SK-N-SH (cell line): ENCODE data around the gene RCAN2. TPM values are rescaled to one million over a fixed set of nuclear protein-coding genes. Genes with fewer than 3 reads are reported as not detected.

Experiments used
- CTCF ChIA-PET: fragments of 300-600, 350-600 bp; formaldehyde crosslinking; extraction: SDS; loops from one replicate; lab custom pipeline; 2021; lab: Yijun Ruan, JAX
- POLR2A ChIA-PET: fragments of 350-600 bp; sonication (Branson Sonifier 250); formaldehyde crosslinking; extraction: SDS; loops from one replicate; lab custom pipeline; 2020; ENCODE audit warnings: antibody characterized with exemption, inconsistent platforms; lab: Yijun Ruan, JAX
- DNase-seq: peaks from one replicate; pipeline ENCODE4 v3.0.0; 2012
- H2AFZ ChIP-seq: fragments of 200-600 bp; sonication (generic); 2 replicates; pipeline ENCODE4 v1.8.1; 2016; ENCODE audit warnings: antibody characterized with exemption, mild to moderate bottlenecking, low read depth
- H3F3A ChIP-seq: fragments of 200-600 bp; sonication (generic); replicated peaks from 2 replicates; pipeline ENCODE3; 2016; ENCODE audit warnings: antibody characterized with exemption, mild to moderate bottlenecking; ENCODE audit not compliant: insufficient read depth
- H3K27ac ChIP-seq, 2 experiments: fragments of 200-500 bp in 1 of 2; fragments of 200-600 bp in 1 of 2; sonication (Bioruptor generic) in 1 of 2; sonication (generic), shearing (Covaris generic) in 1 of 2; 2 replicates each; pipeline versions ENCODE4 v1.5.1 to v1.6.1; 2014 to 2016; ENCODE audit warnings: low read depth in 2 of 2, inconsistent platforms in 1 of 2, low read length in 1 of 2, mild to moderate bottlenecking in 1 of 2, mixed read lengths in 1 of 2
- H3K27me3 ChIP-seq: fragments of 200-600 bp; sonication (generic), shearing (Covaris generic); 2 replicates; pipeline ENCODE4 v1.6.1; 2016; ENCODE audit warnings: mixed run types; ENCODE audit not compliant: insufficient read depth
- H3K36me3 ChIP-seq, 2 experiments: fragments of 200-500 bp in 1 of 2; fragments of 200-600 bp in 1 of 2; sonication (Bioruptor generic) in 1 of 2; sonication (generic) in 1 of 2; replicated peaks in 1 of 2; 2 replicates each; pipeline versions ENCODE3 to v1.5.1; 2014 to 2016; ENCODE audit warnings: low read length in 1 of 2, mild to moderate bottlenecking in 1 of 2; ENCODE audit not compliant: insufficient read depth in 2 of 2, control insufficient read depth in 1 of 2
- H3K4me1 ChIP-seq, 2 experiments: fragments of 200-500 bp in 1 of 2; fragments of 200-600 bp in 1 of 2; sonication (Bioruptor generic) in 1 of 2; sonication (generic), shearing (Covaris generic) in 1 of 2; 2 replicates each; pipeline versions ENCODE4 v1.5.1 to v1.6.1; 2014 to 2016; ENCODE audit warnings: low read depth in 1 of 2, low read length in 1 of 2, mixed run types in 1 of 2; ENCODE audit not compliant: insufficient read depth in 2 of 2, control insufficient read depth in 1 of 2
- H3K4me2 ChIP-seq: fragments of 200-600 bp; sonication (generic), shearing (Covaris generic); 2 replicates; pipeline ENCODE4 v1.6.1; 2017; ENCODE audit warnings: mixed run types
- H3K4me3 ChIP-seq, 2 experiments: fragments of 200-500 bp in 1 of 2; fragments of 200-600 bp in 1 of 2; sonication (Bioruptor generic) in 1 of 2; sonication (generic), shearing (Covaris generic) in 1 of 2; 2 replicates each; pipeline versions ENCODE4 v1.5.1 to v1.8.1; 2014 to 2016; ENCODE audit warnings: low read depth in 2 of 2, inconsistent platforms in 1 of 2, low read length in 1 of 2, mild to moderate bottlenecking in 1 of 2, mixed read lengths in 1 of 2, moderate library complexity in 1 of 2
- H3K79me2 ChIP-seq: fragments of 200-600 bp; sonication (generic); 2 replicates; pipeline ENCODE4 v1.8.1; 2017; ENCODE audit warnings: mild to moderate bottlenecking; ENCODE audit not compliant: insufficient read depth
- H3K9ac ChIP-seq: fragments of 200-600 bp; sonication (generic); 2 replicates; pipeline ENCODE4 v1.6.1; 2017; ENCODE audit warnings: mixed run types
- H3K9me2 ChIP-seq: fragments of 200-600 bp; sonication (generic); 2 replicates; pipeline ENCODE4 v1.6.1; 2017; ENCODE audit warnings: mixed run types
- H3K9me3 ChIP-seq: fragments of 200-600 bp; sonication (generic); 2 replicates; pipeline ENCODE4 v1.6.1; 2017; ENCODE audit warnings: mixed run types, mild to moderate bottlenecking, moderate library complexity
- H4K20me1 ChIP-seq: fragments of 200-600 bp; sonication (generic); 2 replicates; pipeline ENCODE4 v1.6.1; 2017; ENCODE audit warnings: mild to moderate bottlenecking, mixed run types; ENCODE audit not compliant: insufficient read depth
- EP300 ChIP-seq, 2 experiments: IDR thresholded peaks; 2 replicates each; pipeline versions ENCODE4 v1.4.0 to v1.6.1; 2012; ENCODE audit warnings: borderline replicate concordance in 1 of 2, low read depth in 1 of 2, low read length in 1 of 2
- EZH2phosphoT487 ChIP-seq: fragments of 200-600 bp; sonication (generic); IDR thresholded peaks from 2 replicates; pipeline ENCODE4 v1.6.1; 2017; ENCODE audit warnings: low read depth, mixed run types, mild to moderate bottlenecking, antibody characterized with exemption, moderate library complexity, borderline replicate concordance
- FOXJ3 ChIP-seq: sonication (generic); formaldehyde crosslinking; IDR thresholded peaks from 2 replicates; pipeline ENCODE4 v1.5.1; 2020; ENCODE audit warnings: mild to moderate bottlenecking, missing genetic modification reagents
- GABPA ChIP-seq: IDR thresholded peaks from 2 replicates; pipeline ENCODE4 v1.4.0; 2012; ENCODE audit warnings: low read depth, mild to moderate bottlenecking
- GATA2 ChIP-seq: sonication (generic); formaldehyde crosslinking; IDR thresholded peaks from 2 replicates; pipeline ENCODE4 v1.5.0; 2020; ENCODE audit warnings: mild to moderate bottlenecking, missing genetic modification reagents
- MAX ChIP-seq: IDR thresholded peaks from 2 replicates; pipeline ENCODE4 v1.4.0; 2012; ENCODE audit warnings: low read depth
- MEF2A ChIP-seq: IDR thresholded peaks from 2 replicates; pipeline ENCODE4 v1.4.0; 2012; ENCODE audit warnings: low read depth, borderline replicate concordance
- NFIC ChIP-seq: IDR thresholded peaks from 2 replicates; pipeline ENCODE4 v1.4.0; 2012; ENCODE audit warnings: borderline replicate concordance
- NRF1 ChIP-seq: IDR thresholded peaks from 2 replicates; pipeline ENCODE4 v1.6.1; 2012; ENCODE audit warnings: low read depth, mild to moderate bottlenecking, low read length
- PBX3 ChIP-seq: IDR thresholded peaks from 2 replicates; pipeline ENCODE4; 2012
- RCOR1 ChIP-seq: fragments of 150-350 bp; IDR thresholded peaks from 2 replicates; pipeline ENCODE4 v1.6.1; 2017; ENCODE audit warnings: antibody characterized with exemption, low read length
- REST ChIP-seq: IDR thresholded peaks from 2 replicates; pipeline ENCODE4 v1.6.1; 2012; ENCODE audit warnings: mild to moderate bottlenecking, low read depth, low read length, moderate library complexity
- RFX5 ChIP-seq: IDR thresholded peaks from 2 replicates; pipeline ENCODE4 v1.6.1; 2012; ENCODE audit warnings: mild to moderate bottlenecking, improper control_type of control experiment, low read length
- SIN3A ChIP-seq: IDR thresholded peaks from 2 replicates; pipeline ENCODE4 v1.6.1; 2012; ENCODE audit warnings: low read depth, mild to moderate bottlenecking, low read length, moderate library complexity, borderline replicate concordance
- TCF12 ChIP-seq: IDR thresholded peaks from 2 replicates; pipeline ENCODE4 v1.4.0; 2012
- USF1 ChIP-seq: IDR thresholded peaks from 2 replicates; pipeline ENCODE4 v1.4.0; 2012; ENCODE audit warnings: low read depth, borderline replicate concordance
- ZBTB33 ChIP-seq: IDR thresholded peaks from 2 replicates; pipeline ENCODE4 v1.4.0; 2012; ENCODE audit warnings: low read depth, borderline replicate concordance
- WGBS: methylation state at CpG from one replicate; pipeline ENCODE4 v1.1.6; 2017; ENCODE audit warnings: low lambda C conversion rate; 5-methylcytosine and 5-hydroxymethylcytosine counted together
- polyA plus RNA-seq, 3 experiments: library from polyadenylated mRNA; depleted of rRNA; stranded (reverse); fragments of >200 nt; gene quantifications; 2 replicates each; pipeline ENCODE4 v1.2.3, GENCODE V29; 2012

The RCAN2 gene
- polyA plus RNA-seq, 1 of the 3 experiments (the other 2 are of a cell fraction) = not detected

- H2AFZ ChIP-seq = no peak overlapping the region
- no peaks in the 10 kb centered on the region for H3K9me3 ChIP-seq
- no peaks in the 10 kb centered on the region for H3K27me3 ChIP-seq
- whole genome bisulfite sequencing = 0% methylated on average over 2 of the region's 3 CpGs
- no peak overlapping the region for H3K9ac ChIP-seq
- H3K79me2 ChIP-seq = no peaks in the 10 kb centered on the region
- no peaks in the 10 kb centered on the region for H3K36me3 ChIP-seq
- ChIA-PET POLR2A (no interaction called here), CTCF (no interaction called here)
- H3F3A ChIP-seq = no peaks in the 10 kb centered on the region
- no peaks in the 10 kb centered on the region for H4K20me1 ChIP-seq
- no peaks in the 10 kb centered on the region for H3K4me1 ChIP-seq
- no peak overlapping the region for H3K27ac ChIP-seq
- DNase-seq = no peak
- TF ChIP-seq EZH2phosphoT487 = no peak
- no peak for TF ChIP-seq RFX5
- no peak for TF ChIP-seq PBX3
- TF ChIP-seq REST = no peak
- TF ChIP-seq NRF1 = no peak
- TF ChIP-seq ZBTB33 = no peak
- no peak for TF ChIP-seq TCF12
- no peak for TF ChIP-seq MEF2A
- TF ChIP-seq GATA2 (CRISPR knock-in tag) = no peak
- no peak for TF ChIP-seq GABPA
- TF ChIP-seq FOXJ3 (CRISPR knock-in tag) = no peak
- TF ChIP-seq MAX = no peak
- no peak for TF ChIP-seq RCOR1
- no peak for TF ChIP-seq EP300 (IDR thresholded peaks at IDR 0.05; ENCODE audit: borderline replicate concordance in 1 of 2, low read depth in 1 of 2, low read length in 1 of 2)
- no peak for TF ChIP-seq USF1
- TF ChIP-seq SIN3A = no peak
- TF ChIP-seq NFIC = no peak
- H3K4me3 ChIP-seq = no peak overlapping the region
- no peaks in the 10 kb centered on the region for H3K9me2 ChIP-seq
- H3K4me2 ChIP-seq = no peak overlapping the region
These were observed 178.6 kb downstream of the RCAN2 start for GRCh38 chr6:46312654-46313053.
